HEK293T (cell line): ENCODE results near the gene ADAM23.

Experiments
- CTCF ChIA-PET: fragments of 350-600 bp; formaldehyde crosslinking; extraction: SDS; loops from one replicate; lab custom pipeline; 2021; ENCODE audit warnings: antibody characterized with exemption, inconsistent platforms; lab: Yijun Ruan, JAX
- POLR2A ChIA-PET: fragments of 350-600 bp; formaldehyde crosslinking; extraction: SDS; loops from one replicate; lab custom pipeline; 2020; ENCODE audit warnings: antibody characterized with exemption, inconsistent platforms; lab: Yijun Ruan, JAX
- DNase-seq: peaks from one replicate; pipeline ENCODE4 v3.0.0; 2012; ENCODE audit warnings: mixed read lengths; ENCODE audit errors: extremely low spot score
- ARNT ChIP-seq: fragments of 450-650 bp; IDR thresholded peaks from 2 replicates; pipeline ENCODE4 v1.6.1; 2017; ENCODE audit warnings: mild to moderate bottlenecking
- BHLHE40 ChIP-seq: fragments of 450-650 bp; IDR thresholded peaks from 2 replicates; pipeline ENCODE4 v1.6.1; 2016; ENCODE audit warnings: mild to moderate bottlenecking, moderate library complexity, borderline replicate concordance
- CTBP1 ChIP-seq: fragments of 450-650 bp; IDR thresholded peaks from 2 replicates; pipeline ENCODE4 v1.6.1; 2016; ENCODE audit warnings: borderline replicate concordance
- ELF4 ChIP-seq: fragments of 450-650 bp; IDR thresholded peaks from 2 replicates; pipeline ENCODE4 v1.6.1; 2017; ENCODE audit warnings: antibody characterized with exemption
- FOXA1 ChIP-seq: fragments of 450-650 bp; IDR thresholded peaks from 2 replicates; pipeline ENCODE4 v1.6.1; 2016; ENCODE audit warnings: mild to moderate bottlenecking
- FOXK2 ChIP-seq: fragments of 450-650 bp; IDR thresholded peaks from 2 replicates; pipeline ENCODE4 v1.6.1; 2016; ENCODE audit warnings: mild to moderate bottlenecking
- FOXM1 ChIP-seq: fragments of 450-650 bp; IDR thresholded peaks from 2 replicates; pipeline ENCODE4 v1.6.1; 2017; ENCODE audit warnings: mild to moderate bottlenecking, borderline replicate concordance
- HDGF ChIP-seq: fragments of 450-650 bp; IDR thresholded peaks from 2 replicates; pipeline ENCODE4 v1.6.1; 2017; ENCODE audit warnings: antibody characterized with exemption, borderline replicate concordance
- L3MBTL2 ChIP-seq: fragments of 450-650 bp; conservative IDR thresholded peaks from 2 replicates; pipeline ENCODE4 v1.6.1; 2016; ENCODE audit warnings: mild to moderate bottlenecking
- NFRKB ChIP-seq: fragments of 450-650 bp; IDR thresholded peaks from 2 replicates; pipeline ENCODE4 v1.6.1; 2016; ENCODE audit warnings: mild to moderate bottlenecking, moderate library complexity
- SP1 ChIP-seq: fragments of 450-650 bp; IDR thresholded peaks from 2 replicates; pipeline ENCODE4 v1.6.1; 2017
- SUZ12 ChIP-seq: fragments of 450-650 bp; IDR thresholded peaks from 2 replicates; pipeline ENCODE4 v1.6.1; 2016; ENCODE audit warnings: mild to moderate bottlenecking
- TARDBP ChIP-seq: fragments of 450-650 bp; IDR thresholded peaks from 2 replicates; pipeline ENCODE4 v1.6.1; 2016
- ZNF384 ChIP-seq: fragments of 450-650 bp; IDR thresholded peaks from 2 replicates; pipeline ENCODE4 v1.6.1; 2016
- TF ChIP-seq, protein P1 (sequence below): fragments of 450-650 bp; IDR thresholded peaks from 2 replicates; pipeline ENCODE4 v1.6.1; 2016

ADAM23 gene

DNA sequence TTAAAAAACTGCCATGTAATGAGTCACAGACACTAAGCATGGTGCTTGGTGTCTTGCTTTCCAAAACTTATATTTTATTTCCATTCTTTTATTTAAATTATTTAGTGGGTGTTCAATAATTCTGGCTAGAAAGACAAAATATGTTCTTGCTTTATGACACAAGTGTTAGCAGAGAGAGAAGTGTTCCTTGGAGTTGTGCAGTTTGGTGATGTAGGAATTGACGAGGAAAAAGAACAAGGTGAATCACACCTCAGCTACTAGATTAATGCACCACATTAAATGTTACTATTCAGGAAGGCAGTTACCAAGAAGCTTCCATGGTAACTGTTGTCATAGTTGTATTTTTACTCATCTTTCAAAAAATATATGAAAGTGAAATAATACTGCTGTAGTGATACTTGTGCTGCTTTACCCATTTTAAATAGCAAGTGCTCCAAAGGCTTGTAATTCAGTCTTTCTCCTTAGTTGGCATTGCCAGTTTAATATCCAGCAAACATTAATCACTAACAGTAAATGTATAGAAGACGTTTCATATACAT, 28.3 kb downstream of the ADAM23 start:
- ChIA-PET POLR2A (no interaction called here), CTCF (no interaction called here)
- TF ChIP-seq CTBP1 = no peak
- no peak for TF ChIP-seq NFRKB
- no peak for TF ChIP-seq TARDBP
- no peak for TF ChIP-seq FOXK2
- no peak for TF ChIP-seq BHLHE40
- no peak for TF ChIP-seq ELF4
- no peak for TF ChIP-seq SUZ12

DNA sequence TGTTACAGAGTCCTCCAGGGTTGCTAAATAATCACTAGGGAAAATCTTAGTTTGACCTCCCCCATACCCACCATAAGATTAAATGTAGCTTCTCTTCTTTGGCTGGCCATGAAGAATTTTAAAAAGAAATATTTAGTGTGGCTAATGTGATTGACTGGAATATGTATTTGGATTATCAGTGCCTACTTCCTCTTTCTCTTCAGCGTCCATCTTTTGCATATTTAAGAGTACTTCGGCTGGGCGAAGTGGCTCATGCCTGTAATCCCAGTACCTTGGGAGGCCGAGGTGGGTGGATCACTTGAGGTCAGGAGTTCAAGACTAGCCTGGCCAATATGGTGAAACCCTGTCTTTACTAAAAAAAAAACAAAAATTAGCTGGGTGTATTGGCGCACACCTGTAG, 28.8 kb downstream of the ADAM23 start:
- POLR2A ChIA-PET = no interaction called here
- CTCF ChIA-PET = no interaction called here
- no peak for DNase-seq
- no peak for TF ChIP-seq FOXA1
- no peak for TF ChIP-seq FOXM1

More for the DNA sequence above, 28.3 kb downstream of the ADAM23 start:
- no peak for DNase-seq

DNA sequence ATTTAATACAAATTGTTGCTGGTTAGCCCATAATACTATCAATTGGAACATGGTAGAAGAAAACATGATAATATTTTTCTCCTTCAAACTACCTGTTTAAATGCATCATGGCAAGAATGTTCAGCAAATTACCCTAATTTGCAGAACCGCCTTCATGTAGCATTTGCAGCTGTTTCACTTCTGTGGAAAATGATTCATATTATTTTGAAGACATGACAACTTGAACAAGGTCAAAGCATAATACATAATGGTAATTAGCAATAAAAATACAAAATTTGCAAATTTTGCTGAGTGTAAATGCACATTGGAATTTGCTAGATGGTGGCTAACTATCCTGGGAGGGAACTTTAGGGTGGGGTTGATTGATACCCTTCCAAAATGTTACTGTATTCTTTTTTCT, 30.8 kb downstream of the ADAM23 start:
- DNase-seq = no peak
- POLR2A ChIA-PET = no interaction called here
- CTCF ChIA-PET = no interaction called here
- TF ChIP-seq TARDBP = no peak
- TF ChIP-seq, protein P1, sequence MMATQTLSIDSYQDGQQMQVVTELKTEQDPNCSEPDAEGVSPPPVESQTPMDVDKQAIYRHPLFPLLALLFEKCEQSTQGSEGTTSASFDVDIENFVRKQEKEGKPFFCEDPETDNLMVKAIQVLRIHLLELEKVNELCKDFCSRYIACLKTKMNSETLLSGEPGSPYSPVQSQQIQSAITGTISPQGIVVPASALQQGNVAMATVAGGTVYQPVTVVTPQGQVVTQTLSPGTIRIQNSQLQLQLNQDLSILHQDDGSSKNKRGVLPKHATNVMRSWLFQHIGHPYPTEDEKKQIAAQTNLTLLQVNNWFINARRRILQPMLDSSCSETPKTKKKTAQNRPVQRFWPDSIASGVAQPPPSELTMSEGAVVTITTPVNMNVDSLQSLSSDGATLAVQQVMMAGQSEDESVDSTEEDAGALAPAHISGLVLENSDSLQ = no peak
- no peak for TF ChIP-seq CTBP1
- TF ChIP-seq ELF4 = no peak
- TF ChIP-seq ZNF384 = no peak
- no peak for TF ChIP-seq BHLHE40

DNA sequence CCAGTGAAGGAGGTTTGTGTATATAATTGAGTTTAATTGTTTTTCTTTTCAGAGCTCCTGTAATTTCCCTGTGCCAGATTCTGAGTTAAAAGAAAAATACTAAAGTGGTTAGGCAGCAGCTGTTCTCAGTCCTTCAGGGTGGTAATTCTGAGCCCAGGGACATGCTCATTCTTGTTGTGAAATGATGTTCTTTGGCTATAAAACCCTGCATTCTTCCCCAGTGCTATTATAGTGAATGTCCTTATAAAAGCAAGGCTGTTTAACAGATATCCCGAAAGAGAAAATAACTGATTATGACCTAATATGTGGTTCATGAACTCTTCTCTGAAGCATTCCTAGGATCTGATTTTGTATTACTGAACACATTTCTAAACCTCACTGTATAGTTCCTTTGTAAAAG, 34.0 kb downstream of the ADAM23 start:
- ChIA-PET CTCF (no interaction called here), POLR2A (no interaction called here)
- DNase-seq = no peak
- TF ChIP-seq, protein P1 = no peak
- TF ChIP-seq FOXA1 (no peak), ARNT (no peak), CTBP1 (no peak), ZNF384 (no peak), SUZ12 (no peak), BHLHE40 (no peak), L3MBTL2 (no peak), NFRKB (no peak), FOXK2 (no peak), TARDBP (no peak), ELF4 (no peak)

DNA sequence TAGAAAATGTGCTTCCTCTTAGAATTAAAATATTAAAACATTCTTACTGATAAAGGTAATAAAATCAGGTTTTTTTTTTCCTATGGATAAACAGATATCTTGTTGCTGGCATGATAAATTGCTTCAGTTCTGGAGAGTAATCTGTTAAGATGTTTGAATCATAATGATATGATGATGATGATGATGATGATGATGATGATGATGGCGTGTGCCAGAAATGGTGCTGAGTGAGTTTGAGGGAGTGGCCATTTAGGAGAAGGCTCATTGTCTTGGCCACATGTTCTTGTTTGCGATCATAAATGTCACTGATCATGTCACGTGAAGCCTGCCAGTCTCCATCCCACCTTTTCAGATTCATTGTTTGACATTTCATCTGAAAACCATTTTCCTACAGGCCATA, 35.0 kb downstream of the ADAM23 start:
- CTCF ChIA-PET = no interaction called here
- TF ChIP-seq HDGF (no peak), ELF4 (no peak), TARDBP (no peak), FOXM1 (no peak), SUZ12 (no peak), ZNF384 (no peak), FOXA1 (no peak), FOXK2 (no peak), BHLHE40 (no peak), L3MBTL2 (no peak), SP1 (no peak), ARNT (no peak)
- TF ChIP-seq, protein P1 = no peak
- DNase-seq = no peak
- POLR2A ChIA-PET = no interaction called here

DNA sequence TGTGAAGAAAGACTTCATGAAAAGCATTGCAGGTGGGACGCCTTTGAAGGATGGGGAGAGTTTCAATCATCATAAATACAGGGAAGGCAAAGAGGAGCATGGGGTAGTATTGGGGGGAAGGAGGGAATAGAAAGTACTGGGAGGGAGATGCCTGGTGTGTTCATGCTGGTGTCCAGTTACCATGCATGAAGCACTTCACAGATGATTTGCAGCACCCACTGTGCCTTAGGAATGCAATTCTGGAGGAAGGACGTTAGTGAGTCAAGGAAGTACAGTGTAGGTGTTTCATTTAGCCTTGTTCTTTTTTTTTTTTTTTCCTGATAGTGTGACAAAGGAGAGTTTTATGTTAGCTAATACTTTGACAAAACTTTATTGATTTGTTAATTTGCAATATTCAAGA, 36.8 kb downstream of the ADAM23 start:
- CTCF ChIA-PET = no interaction called here
- DNase-seq = peak; percentile 23
- TF ChIP-seq ELF4 (no peak), SP1 (no peak), ZNF384 (peak; percentile 62)
- TF ChIP-seq, protein P1 = peak; percentile 43; the same call in 1 of the 2 replicates
- POLR2A ChIA-PET = no interaction called here

DNA sequence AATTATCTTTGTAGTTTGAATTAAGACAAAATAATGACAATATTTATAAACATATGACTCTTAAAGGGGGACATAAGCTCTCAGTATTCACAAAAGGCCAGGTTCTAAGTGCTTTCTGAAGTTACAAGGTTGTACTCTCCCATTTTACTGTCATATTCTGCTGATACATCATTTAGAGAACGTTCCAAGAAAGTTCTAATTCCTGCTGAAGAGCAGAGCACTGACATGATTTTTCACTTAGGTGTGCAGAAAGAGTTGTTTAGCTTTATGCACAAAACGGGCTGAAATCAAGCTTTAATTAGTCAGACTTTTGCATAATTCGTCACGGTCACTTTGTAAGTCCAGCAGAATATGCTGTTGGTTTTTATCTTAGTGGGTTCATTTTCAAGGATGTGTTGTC, 37.3 kb downstream of the ADAM23 start:
- DNase-seq = no peak
- TF ChIP-seq ARNT (no peak), SUZ12 (no peak), ELF4 (no peak), ZNF384 (no peak), FOXA1 (no peak), HDGF (no peak), CTBP1 (no peak), SP1 (no peak)
- TF ChIP-seq, protein P1 = no peak
- POLR2A ChIA-PET = no interaction called here
- CTCF ChIA-PET = no interaction called here
